GM19468 (cell line): ENCODE measurements around the gene SLC6A13.
"Not testable (repeated sequence)": the region's sequence is repeated elsewhere in the genome, so short reads cannot be mapped to it uniquely, and the experiment has no call there.

Experiments
- ATAC-seq: cut with Tn5 transposase; IDR thresholded peaks from one replicate; pipeline ENCODE4 v1.9.1; 2021; ENCODE audit warnings: mild to moderate bottlenecking, moderate library complexity, moderate number of reproducible peaks; ENCODE audit not compliant: unreplicated experiment; ENCODE audit errors: extremely low read depth

SLC6A13 gene

GRCh38 chr12:237026-237815, 25.4 kb downstream of the SLC6A13 start:
- ATAC-seq, result no peak

DNA sequence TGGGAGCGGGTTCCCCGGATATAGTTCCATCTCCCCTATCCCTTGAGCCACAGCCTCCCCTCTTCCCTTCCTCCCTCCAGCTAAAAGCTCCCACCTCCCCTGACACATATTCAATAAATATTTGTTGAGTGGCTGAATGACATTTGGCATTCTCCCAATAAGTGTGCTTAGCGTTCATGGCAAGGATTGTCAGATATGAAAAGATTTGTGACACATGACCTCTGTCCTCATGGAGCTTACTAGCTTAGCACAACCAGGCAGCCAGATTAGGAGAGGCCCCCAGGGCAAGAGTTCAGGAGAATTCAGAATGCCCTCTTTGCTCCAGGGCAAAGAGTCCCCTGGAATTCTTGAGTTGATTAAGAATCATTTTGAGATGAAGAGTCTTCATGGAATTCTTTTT, 26.2 kb downstream of the SLC6A13 start:
- no peak for ATAC-seq

DNA sequence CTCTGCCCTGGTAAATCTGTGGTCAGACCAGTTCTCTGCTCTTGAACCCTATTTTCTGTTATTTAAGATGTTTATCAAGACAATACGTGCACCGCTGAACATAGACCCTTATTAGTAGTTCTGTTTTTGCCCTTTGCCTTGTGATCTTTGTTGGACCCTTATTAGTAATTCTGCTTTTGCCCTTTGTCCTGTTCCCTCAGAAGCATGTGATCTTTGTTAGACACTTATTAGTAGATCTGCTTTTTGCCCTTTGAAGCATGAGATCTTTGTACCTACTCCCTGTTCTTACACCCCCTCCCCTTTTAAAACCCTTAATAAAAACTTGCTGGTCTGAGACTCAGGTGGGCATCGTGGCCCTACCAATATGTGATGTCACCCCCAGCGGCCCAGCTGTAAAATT, 26.7 kb downstream of the SLC6A13 start:
- not testable (repeated sequence) for ATAC-seq

DNA sequence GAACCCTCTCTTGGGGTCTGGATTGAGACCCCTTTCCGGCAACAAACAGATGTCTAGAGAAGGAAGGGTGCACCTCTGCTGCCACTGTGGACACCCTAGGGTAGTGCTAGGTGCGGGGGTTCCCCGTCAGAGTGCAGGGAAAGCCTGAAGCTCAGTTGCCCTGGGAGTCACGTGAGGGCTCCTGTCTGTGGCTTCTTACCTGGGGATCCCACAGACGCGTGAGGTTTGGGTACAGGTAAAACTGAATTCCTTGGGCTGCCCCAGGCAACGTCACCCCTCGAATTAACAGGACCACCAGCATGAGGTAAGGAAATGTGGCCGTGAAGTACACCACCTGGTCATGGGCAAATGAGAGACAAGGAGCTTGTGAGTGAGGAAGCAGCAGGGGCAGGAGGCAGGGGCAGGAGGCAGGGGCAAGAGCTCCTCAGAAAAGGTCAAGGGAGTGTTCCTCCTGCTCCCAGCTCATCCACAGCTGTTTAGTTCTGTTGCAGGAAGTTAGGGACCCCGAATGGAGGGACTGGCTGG, 27.7 kb downstream of the SLC6A13 start:
- ATAC-seq, result no peak

DNA sequence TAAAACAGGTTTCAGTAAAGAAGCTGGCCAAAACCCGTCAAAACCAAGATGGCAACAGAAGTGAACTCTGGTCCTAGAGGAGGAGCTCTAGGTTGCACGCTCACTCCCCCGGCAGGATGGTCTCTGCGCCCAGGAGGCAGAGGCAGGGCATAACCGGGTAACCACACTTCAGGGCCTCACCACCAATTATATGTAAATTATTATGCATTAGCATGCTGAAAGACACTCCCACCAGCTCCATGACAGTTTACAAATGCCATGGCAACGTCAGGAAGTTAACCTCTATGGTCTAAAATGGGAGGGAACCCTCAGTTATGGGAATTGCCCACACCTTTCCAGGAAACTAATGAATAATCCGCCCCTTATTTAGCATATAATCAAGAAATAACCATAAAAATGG, 28.6 kb downstream of the SLC6A13 start:
- no peak for ATAC-seq

DNA sequence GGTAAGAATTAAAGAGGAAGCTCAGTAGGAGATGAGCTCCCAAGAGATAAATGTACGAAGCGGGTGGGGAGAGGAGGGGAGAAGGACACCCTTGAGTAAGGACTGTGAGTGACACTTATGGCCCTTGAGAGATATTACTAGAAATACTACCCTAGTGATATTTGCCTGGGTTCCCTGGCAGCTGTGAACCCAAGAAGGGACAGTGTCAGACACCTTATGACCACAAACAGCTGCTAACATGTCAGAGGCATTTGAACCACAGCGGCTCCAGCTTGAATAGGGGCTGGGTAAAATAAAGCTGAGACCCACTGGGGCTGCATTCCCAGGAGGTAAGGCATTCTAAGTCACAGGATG, 29.0 kb downstream of the SLC6A13 start:
- no peak for ATAC-seq

DNA sequence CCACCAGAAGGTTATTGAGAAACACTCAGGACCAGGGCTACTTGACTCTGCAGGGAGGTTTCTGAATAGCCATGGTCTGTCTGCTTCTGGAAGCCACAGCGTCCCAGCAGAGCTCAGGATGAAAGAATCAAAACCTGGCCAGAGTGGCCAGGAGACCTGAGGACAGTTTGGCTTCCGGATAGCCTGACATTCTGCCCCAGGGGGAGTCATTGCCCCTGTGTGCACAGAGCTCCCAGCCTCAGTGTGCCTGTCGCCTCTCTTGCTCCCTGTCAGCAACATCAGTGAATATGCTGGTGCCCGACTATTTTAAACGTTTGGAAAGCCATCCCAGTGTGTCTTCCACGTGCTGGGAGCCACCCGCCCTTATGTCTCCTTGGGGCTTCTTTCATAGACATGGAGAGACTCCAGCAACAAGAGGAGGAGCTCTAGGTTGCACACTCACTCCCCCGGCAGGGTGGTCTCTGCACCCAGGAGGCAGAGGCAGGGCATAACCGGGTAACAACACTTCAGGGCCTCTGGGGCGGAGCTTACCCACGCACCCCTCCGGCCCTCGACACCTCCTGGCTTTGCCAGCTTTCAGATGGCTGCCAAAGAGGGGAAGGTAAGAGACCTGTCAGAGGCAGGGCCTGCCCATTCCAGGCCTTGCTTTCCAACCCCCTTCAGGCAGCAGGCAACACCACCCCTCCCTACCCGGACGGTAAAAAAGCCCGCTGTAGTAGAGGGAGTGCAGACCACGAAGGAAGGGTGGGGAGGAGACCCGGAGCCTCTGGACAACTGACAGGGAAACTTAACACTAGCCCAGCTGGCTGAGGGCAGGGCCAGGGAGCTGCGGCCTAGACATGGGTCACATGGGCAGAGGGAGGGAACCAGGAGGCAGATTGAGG, 29.7 kb downstream of the SLC6A13 start:
- no peak for ATAC-seq

DNA sequence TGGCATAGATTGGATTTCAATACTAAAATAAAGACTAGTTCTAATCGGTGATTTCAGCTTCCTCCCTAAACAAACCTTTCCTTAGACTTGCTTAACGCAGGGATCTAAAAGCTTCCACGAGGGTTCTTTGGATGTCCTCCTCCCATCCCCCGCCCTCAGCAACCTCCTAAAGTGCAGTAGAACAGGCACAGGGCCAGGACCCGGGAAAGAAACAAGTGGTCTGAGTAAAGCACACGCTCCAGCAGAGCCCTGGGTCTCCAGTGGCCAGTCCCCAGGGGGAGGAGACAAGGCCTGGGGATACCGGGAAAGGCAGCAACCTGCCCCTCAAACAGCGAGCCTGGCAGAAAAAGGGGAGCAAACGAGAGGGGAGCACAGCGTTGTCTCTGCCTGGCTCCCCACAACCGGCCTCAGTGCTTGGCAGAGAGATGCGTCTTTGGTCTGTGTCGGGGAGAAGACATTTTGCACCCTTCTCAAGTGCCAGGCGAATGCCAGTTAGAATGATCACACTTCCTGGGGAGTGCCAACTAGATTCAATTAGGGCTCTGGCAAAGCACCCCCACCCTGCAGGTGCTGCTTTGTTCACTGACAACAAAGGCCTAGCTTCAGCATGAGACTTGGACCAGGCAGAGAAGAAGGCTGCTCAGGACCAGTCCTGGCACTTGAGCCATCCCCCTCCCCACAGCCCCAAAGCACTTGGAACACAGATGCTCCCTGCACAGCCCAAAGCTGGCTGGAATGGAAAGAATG, 31.5 kb downstream of the SLC6A13 start:
- no peak for ATAC-seq

DNA sequence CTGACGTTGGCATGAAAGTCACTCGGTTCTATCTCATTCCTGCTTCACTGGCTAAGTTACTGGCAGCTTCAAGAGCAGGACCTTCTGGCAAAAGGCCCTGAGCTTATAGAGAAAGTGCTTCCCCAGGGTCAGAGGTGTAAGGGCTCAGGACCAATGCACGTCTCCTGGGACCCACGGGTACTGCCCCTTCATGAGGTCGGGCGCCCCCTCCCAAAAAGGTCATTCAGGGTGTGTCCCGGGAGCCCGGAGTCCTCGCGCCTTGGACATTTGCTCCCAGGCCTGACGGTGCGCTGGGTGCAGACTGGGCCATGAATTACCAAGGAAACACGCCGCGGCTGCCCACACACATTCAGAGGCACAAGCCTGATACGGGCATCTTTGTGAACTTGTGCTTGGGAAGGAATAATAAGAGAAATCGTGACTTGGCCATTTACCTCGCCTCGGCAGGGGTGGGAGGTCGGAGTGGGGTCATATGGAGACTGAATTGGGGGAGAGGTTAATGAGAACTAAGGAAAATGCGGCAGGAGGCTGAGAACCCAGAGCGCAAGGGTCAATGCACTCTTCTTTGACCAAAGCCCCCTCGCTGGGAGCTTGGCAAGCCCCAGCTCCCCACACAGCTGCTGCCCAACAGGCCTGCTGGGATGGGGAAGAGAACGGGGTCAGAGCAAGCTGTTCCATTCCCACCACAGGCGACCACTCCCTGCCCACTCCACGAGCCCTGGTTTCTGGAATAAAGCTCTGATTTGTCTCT, 33.0 kb downstream of the SLC6A13 start:
- no peak for ATAC-seq

GRCh38 chr12:228846-229200, 33.8 kb downstream of the SLC6A13 start:
- no peak for ATAC-seq

DNA sequence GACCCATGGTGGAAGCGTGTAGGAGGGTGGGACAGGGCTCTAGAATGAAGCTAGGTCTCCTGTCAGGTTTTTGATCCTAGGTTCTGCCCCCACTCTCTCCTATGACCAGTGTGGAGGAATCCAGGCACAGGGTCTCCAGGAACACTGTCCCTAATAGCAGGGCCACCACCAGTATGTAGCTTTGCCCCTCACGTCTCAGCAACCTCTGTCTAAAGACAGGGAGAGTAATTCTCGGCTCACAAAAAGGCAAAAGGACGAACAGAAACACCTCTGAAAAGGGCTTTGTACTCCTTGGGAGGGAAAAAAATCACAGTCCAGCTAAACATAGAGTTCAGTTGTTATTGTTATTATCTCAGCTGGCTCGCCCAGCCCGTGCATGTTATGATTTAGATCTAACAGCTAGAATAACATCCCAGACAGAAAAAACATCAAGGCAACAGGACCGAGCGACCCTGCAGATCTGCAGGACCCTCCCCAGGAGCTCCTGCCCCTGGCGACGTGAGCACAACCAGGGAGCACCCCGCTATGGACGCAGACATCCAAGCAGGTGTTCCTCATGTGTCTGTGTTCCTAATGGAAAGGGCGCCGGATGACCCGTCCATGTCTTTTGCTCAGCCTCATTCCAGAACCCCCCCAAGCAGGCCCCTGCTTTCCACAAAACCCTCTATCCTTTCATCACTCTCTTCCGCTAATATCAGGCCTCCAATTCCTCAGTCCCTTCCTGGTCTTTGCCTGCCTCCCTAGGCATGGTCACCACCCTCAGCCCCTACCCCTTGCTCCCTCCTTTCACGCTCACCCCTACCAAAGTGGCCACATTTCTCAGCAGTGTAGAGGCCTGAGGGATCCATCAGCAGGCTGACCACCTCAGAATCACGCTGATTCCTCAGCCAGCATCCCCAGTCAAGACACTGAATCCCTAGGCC, 34.5 kb downstream of the SLC6A13 start:
- ATAC-seq, result no peak

DNA sequence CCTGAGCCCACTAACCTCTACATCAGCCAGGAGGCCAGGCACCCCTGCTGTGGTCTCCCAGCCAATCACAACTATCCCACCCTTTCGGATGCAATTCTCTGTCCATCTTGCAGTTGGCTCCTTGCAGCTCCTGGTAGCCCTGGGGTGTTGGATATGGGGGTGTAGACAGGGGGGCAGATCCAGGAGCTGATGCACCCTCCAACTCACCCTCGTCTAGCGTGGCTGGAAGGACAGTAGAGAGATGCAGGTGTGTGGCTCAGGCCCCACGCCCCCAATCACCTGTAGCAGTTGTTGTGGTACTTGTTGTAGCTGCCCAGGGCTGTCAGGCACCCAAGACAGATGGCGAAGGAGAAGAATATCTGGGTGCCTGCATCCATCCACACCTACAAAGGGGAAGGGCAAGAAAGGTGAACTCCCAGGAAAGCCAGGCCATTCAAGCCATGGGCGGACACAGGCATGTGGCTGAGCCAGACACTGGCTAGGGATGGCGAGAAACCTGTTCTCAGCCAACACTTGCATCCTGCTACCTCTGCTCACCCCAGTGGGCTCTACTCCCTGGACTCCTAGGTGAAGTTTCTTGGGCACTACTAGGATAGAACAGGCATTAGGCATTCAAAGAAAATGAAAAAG, 35.2 kb downstream of the SLC6A13 start:
- no peak for ATAC-seq

DNA sequence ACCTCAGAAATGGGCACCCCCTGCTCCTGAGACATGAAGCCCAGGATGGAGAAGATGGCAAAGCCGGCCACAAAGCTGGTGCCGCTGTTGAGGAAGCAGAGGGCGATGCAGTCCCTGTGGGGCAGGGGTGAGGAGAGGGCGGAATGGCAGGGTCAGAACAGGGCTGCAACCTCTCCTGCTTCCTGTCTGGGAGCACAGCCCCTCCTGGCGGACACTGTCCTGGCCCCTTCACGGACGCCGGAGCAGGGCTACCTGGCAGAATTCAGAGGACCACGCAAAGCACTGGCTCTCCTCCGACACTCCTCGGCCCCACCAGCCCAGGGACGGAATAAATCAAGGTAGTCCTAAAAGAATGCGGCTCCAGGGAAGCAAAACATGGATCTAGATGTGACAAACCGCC, 36.2 kb downstream of the SLC6A13 start:
- ATAC-seq, result no peak

DNA sequence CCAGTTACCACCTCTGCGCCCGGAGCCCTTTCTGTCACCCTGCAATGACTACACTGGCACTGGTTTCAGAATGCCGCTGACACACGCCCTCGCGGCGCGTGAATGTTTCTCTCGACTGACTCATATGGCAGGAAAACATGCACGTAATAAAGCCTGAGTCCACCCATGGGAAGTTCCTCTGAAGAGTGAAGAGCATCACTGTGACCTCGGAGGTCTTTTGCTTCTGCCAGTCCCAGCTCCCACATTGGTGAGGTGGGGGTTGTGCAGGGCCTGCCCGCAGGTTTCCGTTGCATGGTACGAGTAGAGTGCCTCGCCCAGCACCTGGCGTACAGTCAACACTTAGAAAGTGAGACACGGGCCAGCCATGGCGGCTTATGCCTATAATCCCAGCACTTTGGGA, 37.6 kb downstream of the SLC6A13 start:
- ATAC-seq, result no peak

- ATAC-seq, result no peak
Observed at GRCh38 chr12:224330-224729, 38.3 kb downstream of the SLC6A13 start.

GRCh38 chr12:223841-224240, 38.8 kb downstream of the SLC6A13 start:
- no peak for ATAC-seq

DNA sequence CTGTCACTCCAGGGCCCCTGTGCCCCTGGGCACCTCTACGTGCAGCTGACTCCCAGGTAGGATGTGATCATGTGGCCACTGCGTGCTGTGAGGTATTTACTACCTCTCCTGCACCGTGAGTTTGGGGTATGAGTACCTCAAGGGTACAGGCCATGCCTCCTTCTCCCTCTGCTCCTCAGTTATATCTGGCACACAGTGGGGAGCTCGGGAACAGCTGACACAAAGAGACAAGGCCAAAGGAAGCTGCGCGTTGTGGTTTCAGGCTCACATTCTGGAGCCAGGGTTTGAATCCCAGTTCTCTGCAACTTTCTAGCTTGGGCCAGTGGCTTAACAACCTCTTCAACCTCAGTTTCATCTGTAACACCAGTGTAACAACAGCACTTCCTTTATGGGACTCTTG, 40.9 kb downstream of the SLC6A13 start:
- no peak for ATAC-seq

DNA sequence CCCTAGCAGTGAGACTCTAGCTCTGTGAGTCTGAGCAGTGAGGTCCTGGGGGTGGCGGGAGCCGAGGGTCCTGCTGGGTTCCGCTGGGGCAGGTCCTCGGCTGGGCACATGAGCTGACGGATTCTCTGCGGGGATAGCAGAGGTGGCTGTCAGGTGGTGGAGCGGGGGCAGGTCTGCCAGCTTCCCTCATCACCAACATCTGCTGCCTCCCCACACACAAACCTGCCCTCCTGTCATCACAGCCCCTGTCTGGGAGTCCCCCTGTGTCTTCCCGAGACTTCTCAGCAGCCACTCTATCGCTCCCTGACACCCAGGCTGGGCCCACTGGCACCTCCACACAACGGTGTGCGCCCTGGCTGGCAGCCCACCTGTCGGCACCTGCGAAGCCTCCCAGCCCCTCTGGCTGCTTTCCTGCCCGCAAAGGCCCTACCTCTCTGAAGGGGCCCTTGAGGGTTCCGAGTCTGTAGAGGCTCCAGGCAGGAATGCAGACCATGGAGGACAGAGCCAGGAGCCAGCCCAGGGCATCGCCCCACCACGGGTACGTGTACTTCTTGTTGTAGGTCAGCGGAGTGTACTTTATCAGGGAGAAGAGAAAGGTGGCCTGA, 41.6 kb downstream of the SLC6A13 start:
- ATAC-seq, result no peak
